ENCODE data around the gene KANSL1L.
A peak's percentile ranks its signal among the peaks of the same experiment; 100 is the strongest.

KANSL1L gene

DNA sequence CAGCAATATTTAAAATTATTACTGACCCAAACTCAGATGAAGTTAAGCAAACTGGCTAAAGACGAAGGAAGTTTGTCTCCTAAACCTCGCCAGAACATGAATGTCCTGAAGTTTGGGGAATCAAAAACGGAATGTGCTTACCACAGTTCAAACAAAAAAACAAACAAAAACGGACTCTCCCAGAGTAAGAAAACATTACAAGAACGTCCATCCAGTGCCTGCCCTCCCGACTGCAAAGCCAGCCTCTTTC is 1.1 kb downstream of the KANSL1L start:
- Histone ChIP-seq H3K27ac (ENCODE audit: low read depth, low read length) (no peak overlapping the region), H4K20me1 (ENCODE audit: low read depth, low read length) (peaks cover 7% of the 10 kb centered on the region; the same call in 1 of the 2 replicates), H3K36me3 (ENCODE audit: low read length) (0 out of 2 replicates have a peak, but pooled peaks cover 3% of the 10 kb centered on the region), H3K27me3 (ENCODE audit: low read length) (no peaks in the 10 kb centered on the region), H3K4me3 (ENCODE audit: insufficient read depth, low read length, poor library complexity, severe bottlenecking) (peak overlapping the region; percentile 96), H3K9ac (ENCODE audit: low read length) (peak overlapping the region; percentile 86), H3K79me2 (ENCODE audit: insufficient read depth, low read length) (peaks cover 24% of the 10 kb centered on the region), H2AFZ (ENCODE audit: low read depth, low read length, severe bottlenecking) (peak overlapping the region; percentile 83), H3K9me2 (replicated peaks; ENCODE audit: insufficient read depth, low read length) (no peaks in the 10 kb centered on the region), H3K4me2 (ENCODE audit: low read depth, low read length, poor library complexity, severe bottlenecking) (peak overlapping the region; percentile 80), H3K9me3 (ENCODE audit: insufficient read depth, low read length) (no peaks in the 10 kb centered on the region), H3F3A (ENCODE audit: insufficient read depth) (peaks cover 21% of the 10 kb centered on the region)
- no peak for TF ChIP-seq EZH2phosphoT487 (conservative IDR thresholded peaks at IDR 0.05; ENCODE audit: low read length)
- TF ChIP-seq, protein P1, sequence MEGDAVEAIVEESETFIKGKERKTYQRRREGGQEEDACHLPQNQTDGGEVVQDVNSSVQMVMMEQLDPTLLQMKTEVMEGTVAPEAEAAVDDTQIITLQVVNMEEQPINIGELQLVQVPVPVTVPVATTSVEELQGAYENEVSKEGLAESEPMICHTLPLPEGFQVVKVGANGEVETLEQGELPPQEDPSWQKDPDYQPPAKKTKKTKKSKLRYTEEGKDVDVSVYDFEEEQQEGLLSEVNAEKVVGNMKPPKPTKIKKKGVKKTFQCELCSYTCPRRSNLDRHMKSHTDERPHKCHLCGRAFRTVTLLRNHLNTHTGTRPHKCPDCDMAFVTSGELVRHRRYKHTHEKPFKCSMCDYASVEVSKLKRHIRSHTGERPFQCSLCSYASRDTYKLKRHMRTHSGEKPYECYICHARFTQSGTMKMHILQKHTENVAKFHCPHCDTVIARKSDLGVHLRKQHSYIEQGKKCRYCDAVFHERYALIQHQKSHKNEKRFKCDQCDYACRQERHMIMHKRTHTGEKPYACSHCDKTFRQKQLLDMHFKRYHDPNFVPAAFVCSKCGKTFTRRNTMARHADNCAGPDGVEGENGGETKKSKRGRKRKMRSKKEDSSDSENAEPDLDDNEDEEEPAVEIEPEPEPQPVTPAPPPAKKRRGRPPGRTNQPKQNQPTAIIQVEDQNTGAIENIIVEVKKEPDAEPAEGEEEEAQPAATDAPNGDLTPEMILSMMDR (IDR thresholded peaks at IDR 0.05; ENCODE audit: insufficient read depth, low read length, poor library complexity, severe bottlenecking), result no peak

DNA sequence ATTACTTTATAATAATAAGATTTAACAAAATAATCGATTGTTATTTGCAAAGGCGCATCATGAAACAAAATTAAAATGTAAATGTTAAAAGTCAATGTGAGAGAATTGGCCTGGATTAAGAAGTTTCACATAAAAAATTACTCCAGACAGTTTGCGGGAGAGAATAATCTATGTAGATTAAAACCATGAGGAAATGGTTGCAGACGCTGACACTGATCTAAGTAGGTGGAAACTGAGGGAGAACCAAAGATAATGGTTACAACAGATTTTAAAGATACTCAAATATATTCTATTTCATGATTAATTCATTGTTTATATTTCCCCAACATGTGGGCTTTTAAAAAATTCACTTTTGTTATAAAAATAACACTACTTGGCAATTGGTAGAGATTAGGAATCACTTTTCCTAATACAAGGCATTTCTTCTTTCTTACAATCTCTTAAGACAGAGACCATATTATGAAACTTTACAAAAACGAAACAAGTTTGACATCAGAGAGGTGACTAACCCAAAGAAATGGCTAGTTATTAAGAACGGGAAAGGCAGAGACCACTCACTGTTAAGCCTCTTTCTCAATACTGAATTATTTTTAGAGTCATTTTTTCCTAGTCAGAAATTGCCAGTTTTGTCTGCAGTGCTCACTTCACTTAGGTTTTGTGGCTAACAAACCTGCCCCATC is 1.6 kb downstream of the KANSL1L start:
- no peaks in the 10 kb centered on the region for H3K9me2 ChIP-seq (replicated peaks; ENCODE audit: insufficient read depth, low read length)
- H3K4me2 ChIP-seq (ENCODE audit: low read depth, low read length, poor library complexity, severe bottlenecking), result peak overlapping the region; percentile 80
- H3K9ac ChIP-seq (ENCODE audit: low read length), result peak overlapping the region; percentile 86
- H3K4me3 ChIP-seq (ENCODE audit: insufficient read depth, low read length, poor library complexity, severe bottlenecking), result peak overlapping the region; percentile 96
- TF ChIP-seq, protein P1 (IDR thresholded peaks at IDR 0.05; ENCODE audit: insufficient read depth, low read length, poor library complexity, severe bottlenecking), result no peak
- TF ChIP-seq EZH2phosphoT487 (conservative IDR thresholded peaks at IDR 0.05; ENCODE audit: low read length), result no peak
- H3K27me3 ChIP-seq (ENCODE audit: low read length), result no peaks in the 10 kb centered on the region
- 0 out of 2 replicates have a peak, but pooled peaks cover 3% of the 10 kb centered on the region for H3K36me3 ChIP-seq (ENCODE audit: low read length)
- H2AFZ ChIP-seq (ENCODE audit: low read depth, low read length, severe bottlenecking), result no peak overlapping the region
- H3K79me2 ChIP-seq (ENCODE audit: insufficient read depth, low read length), result peaks cover 24% of the 10 kb centered on the region
- no peak overlapping the region for H3K27ac ChIP-seq (ENCODE audit: low read depth, low read length)
- H4K20me1 ChIP-seq (ENCODE audit: low read depth, low read length), result peaks cover 7% of the 10 kb centered on the region; the same call in 1 of the 2 replicates
- H3F3A ChIP-seq (ENCODE audit: insufficient read depth), result peaks cover 21% of the 10 kb centered on the region
- no peaks in the 10 kb centered on the region for H3K9me3 ChIP-seq (ENCODE audit: insufficient read depth, low read length)

DNA sequence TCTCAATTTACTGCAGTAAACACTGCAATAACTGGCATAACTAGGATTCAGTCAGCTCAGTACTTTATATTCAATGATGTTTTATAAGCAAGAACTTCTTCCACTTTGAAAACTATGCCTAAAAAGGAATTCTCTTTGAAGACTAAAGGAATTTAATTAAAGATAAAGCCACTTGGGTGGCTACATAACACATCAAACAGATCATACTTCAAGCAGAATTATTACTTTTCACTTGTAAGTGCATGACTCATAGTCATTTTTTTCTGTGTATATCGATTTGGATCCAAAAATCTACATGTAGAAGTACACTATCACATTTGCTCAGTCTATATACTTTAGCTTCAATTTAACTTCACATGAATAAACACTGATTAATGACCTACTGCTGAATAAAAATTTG is 4.0 kb downstream of the KANSL1L start:
- Histone ChIP-seq H3K9ac (ENCODE audit: low read length) (no peak overlapping the region), H3K4me3 (ENCODE audit: insufficient read depth, low read length, poor library complexity, severe bottlenecking) (no peak overlapping the region), H3K36me3 (ENCODE audit: low read length) (0 out of 2 replicates have a peak, but pooled peaks cover 3% of the 10 kb centered on the region), H3K27me3 (ENCODE audit: low read length) (no peaks in the 10 kb centered on the region), H4K20me1 (ENCODE audit: low read depth, low read length) (peaks cover 7% of the 10 kb centered on the region; the same call in 1 of the 2 replicates), H3K9me3 (ENCODE audit: insufficient read depth, low read length) (no peaks in the 10 kb centered on the region), H3K9me2 (replicated peaks; ENCODE audit: insufficient read depth, low read length) (no peaks in the 10 kb centered on the region), H2AFZ (ENCODE audit: low read depth, low read length, severe bottlenecking) (no peak overlapping the region), H3K4me2 (ENCODE audit: low read depth, low read length, poor library complexity, severe bottlenecking) (no peak overlapping the region), H3K27ac (ENCODE audit: low read depth, low read length) (no peak overlapping the region), H3K79me2 (ENCODE audit: insufficient read depth, low read length) (peaks cover 29% of the 10 kb centered on the region), H3F3A (ENCODE audit: insufficient read depth) (peaks cover 16% of the 10 kb centered on the region)
- TF ChIP-seq, protein P1 (IDR thresholded peaks at IDR 0.05; ENCODE audit: insufficient read depth, low read length, poor library complexity, severe bottlenecking), result no peak
- TF ChIP-seq EZH2phosphoT487 (conservative IDR thresholded peaks at IDR 0.05; ENCODE audit: low read length), result no peak
